Fibroblast of lung (primary cell): ENCODE measurements around the gene LTB. TPM values are rescaled to one million over a fixed set of nuclear protein-coding genes. Genes with fewer than 3 reads are reported as not detected.

Experiments
- DNase-seq, 2 donors: peaks; one replicate each; pipeline versions ENCODE4 v3.0.0 to v3.0.0-alpha.2; 2010; ENCODE audit warnings: low read depth in 2 of 2
- H2AFZ ChIP-seq: 2 replicates; pipeline ENCODE4 v1.5.1; 2012; ENCODE audit warnings: low read length, control low read depth, inconsistent platforms
- H3K27ac ChIP-seq: 2 replicates; pipeline ENCODE4 v1.5.1; 2011; ENCODE audit warnings: low read length, control low read depth; ENCODE audit not compliant: insufficient read depth
- H3K27me3 ChIP-seq: 2 replicates; pipeline ENCODE4 v1.5.1; 2011; ENCODE audit warnings: mild to moderate bottlenecking, low read length; ENCODE audit not compliant: control insufficient read depth, insufficient read depth
- H3K36me3 ChIP-seq: 2 replicates; pipeline ENCODE4 v1.5.1; 2011; ENCODE audit warnings: low read length; ENCODE audit not compliant: control insufficient read depth, insufficient read depth
- H3K4me1 ChIP-seq: 2 replicates; pipeline ENCODE4 v1.5.1; 2011; ENCODE audit warnings: low read length; ENCODE audit not compliant: control insufficient read depth, insufficient read depth; ENCODE audit errors: extremely low read depth
- H3K4me2 ChIP-seq: 2 replicates; pipeline ENCODE4 v1.5.1; 2011; ENCODE audit warnings: low read length, control low read depth; ENCODE audit not compliant: insufficient read depth; ENCODE audit errors: extremely low read depth
- H3K4me3 ChIP-seq, 4 experiments: fragments of 200-600 bp in 1 of 4; sonication (generic) in 1 of 4; replicated peaks in 1 of 4; 2 replicates each; pipeline ENCODE4 v1.5.1; 2011 to 2016; ENCODE audit warnings: low read length in 4 of 4, low read depth in 3 of 4, mild to moderate bottlenecking in 3 of 4, control low read depth in 2 of 4, inconsistent platforms in 1 of 4, mixed read lengths in 1 of 4; ENCODE audit not compliant: insufficient read depth in 1 of 4; ENCODE audit errors: control extremely low read depth in 1 of 4
- H3K79me2 ChIP-seq: 2 replicates; pipeline ENCODE4 v1.5.1; 2012; ENCODE audit warnings: mild to moderate bottlenecking, low read length, inconsistent platforms; ENCODE audit not compliant: control insufficient read depth, insufficient read depth
- H3K9ac ChIP-seq: 2 replicates; pipeline ENCODE4 v1.5.1; 2011; ENCODE audit warnings: mild to moderate bottlenecking, low read length, control low read depth; ENCODE audit not compliant: insufficient read depth
- H3K9me3 ChIP-seq: 2 replicates; pipeline ENCODE4 v1.5.1; 2012; ENCODE audit warnings: low read depth, low read length; ENCODE audit not compliant: control insufficient read depth, insufficient read depth
- H4K20me1 ChIP-seq: 2 replicates; pipeline ENCODE4 v1.5.1; 2011; ENCODE audit warnings: low read length; ENCODE audit not compliant: control insufficient read depth, insufficient read depth; ENCODE audit errors: extremely low read depth
- EZH2 ChIP-seq: IDR thresholded peaks from 2 replicates; pipeline ENCODE4 v1.5.1; 2012; ENCODE audit warnings: low read length, control low read depth, mild to moderate bottlenecking; ENCODE audit errors: missing control alignments
- polyA plus RNA-seq, 2 donors: library from polyadenylated mRNA; depleted of rRNA in 1 of 2; stranded (reverse) in 1 of 2; unstranded in 1 of 2; fragments of >200 nt; gene quantifications; 2 replicates each; pipeline ENCODE4 v1.2.1, GENCODE V29; 2011 to 2012; ENCODE audit warnings: missing spikeins in 1 of 2
- total RNA-seq: library from RNA; depleted of rRNA; stranded (reverse); fragments of >200 nt; gene quantifications from 2 replicates; pipeline ENCODE4 v1.2.1, GENCODE V29; 2014
- TF ChIP-seq, protein P1 (sequence below), 2 donors: IDR thresholded peaks in 1 of 2; conservative IDR thresholded peaks in 1 of 2; 1 replicate in 1 of 2; 2 replicates in 1 of 2; pipeline ENCODE4 v1.5.1; 2011 to 2012; ENCODE audit warnings: low read length in 2 of 2, control low read depth in 1 of 2, inconsistent platforms in 1 of 2, low read depth in 1 of 2, mild to moderate bottlenecking in 1 of 2

The LTB gene
- total and polyA plus RNA-seq, 2 donors (not counting 1 experiment from before 2014, with no cell fraction given) = not detected

DNA sequence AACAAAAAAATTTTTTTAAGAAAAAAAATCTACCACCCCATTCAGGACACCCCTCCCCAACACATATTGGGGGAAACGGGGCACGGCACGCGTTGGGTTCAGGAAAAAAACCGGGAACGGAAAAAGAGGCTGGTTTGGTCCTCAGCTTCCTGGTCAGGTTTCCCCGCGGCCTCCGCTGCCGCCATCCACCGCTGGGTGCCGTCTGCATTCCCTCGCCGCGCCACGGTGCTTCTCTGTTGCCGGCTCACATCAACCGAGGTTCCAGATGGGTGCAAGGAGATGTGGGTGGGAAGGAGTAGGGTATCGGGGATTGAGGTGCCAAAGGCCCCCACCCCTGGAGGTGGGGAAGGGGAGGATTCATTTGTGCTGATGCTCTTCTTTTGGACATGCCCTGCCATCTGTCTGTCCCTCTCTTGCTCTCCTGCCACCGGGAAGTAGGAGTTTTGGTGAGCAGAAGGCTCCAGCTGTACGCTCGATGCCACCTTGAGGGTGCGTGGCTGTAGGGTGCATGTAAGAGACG is 47.6 kb downstream of the LTB start:
- Histone ChIP-seq H3K79me2 (peaks cover 46% of the 10 kb centered on the region), H3K9me3 (no peaks in the 10 kb centered on the region), H3K4me3 (no peak overlapping the region), H3K4me2 (no peak overlapping the region), H3K27me3 (no peaks in the 10 kb centered on the region), H2AFZ (no peak overlapping the region), H3K27ac (no peak overlapping the region), H3K36me3 (peaks cover 48% of the 10 kb centered on the region), H3K9ac (no peak overlapping the region), H4K20me1 (peaks cover 1% of the 10 kb centered on the region), H3K4me1 (peaks cover 6% of the 10 kb centered on the region)
- no peak for DNase-seq
- TF ChIP-seq, protein P1, sequence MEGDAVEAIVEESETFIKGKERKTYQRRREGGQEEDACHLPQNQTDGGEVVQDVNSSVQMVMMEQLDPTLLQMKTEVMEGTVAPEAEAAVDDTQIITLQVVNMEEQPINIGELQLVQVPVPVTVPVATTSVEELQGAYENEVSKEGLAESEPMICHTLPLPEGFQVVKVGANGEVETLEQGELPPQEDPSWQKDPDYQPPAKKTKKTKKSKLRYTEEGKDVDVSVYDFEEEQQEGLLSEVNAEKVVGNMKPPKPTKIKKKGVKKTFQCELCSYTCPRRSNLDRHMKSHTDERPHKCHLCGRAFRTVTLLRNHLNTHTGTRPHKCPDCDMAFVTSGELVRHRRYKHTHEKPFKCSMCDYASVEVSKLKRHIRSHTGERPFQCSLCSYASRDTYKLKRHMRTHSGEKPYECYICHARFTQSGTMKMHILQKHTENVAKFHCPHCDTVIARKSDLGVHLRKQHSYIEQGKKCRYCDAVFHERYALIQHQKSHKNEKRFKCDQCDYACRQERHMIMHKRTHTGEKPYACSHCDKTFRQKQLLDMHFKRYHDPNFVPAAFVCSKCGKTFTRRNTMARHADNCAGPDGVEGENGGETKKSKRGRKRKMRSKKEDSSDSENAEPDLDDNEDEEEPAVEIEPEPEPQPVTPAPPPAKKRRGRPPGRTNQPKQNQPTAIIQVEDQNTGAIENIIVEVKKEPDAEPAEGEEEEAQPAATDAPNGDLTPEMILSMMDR (conservative IDR thresholded peaks at IDR 0.05 in 1 of 2, IDR thresholded peaks at IDR 0.05 in 1 of 2; ENCODE audit: low read depth in 1 of 2, low read length in 2 of 2) = no peak
- no peak for TF ChIP-seq EZH2

DNA sequence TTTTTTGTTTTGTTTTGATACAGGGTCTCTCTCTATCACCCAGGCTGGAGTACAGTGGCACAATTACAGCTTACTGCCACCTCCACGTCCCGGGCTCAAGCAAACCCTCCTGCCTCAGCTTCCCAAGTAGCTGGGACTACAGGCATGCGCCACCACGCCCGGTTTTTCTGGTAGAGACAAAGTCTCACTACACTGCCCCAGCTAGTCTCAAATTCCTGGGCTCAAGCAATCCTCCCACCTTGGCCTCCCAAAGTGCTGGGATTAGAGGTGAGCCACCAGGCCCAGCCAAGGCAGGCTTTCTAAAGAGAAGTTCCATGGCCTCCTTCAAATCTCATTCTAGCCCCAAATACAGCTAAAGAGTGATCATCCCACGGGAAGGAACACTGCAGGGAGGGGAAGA is 48.2 kb downstream of the LTB start:
- peaks cover under 1% of the 10 kb centered on the region for H3K4me1 ChIP-seq
- peaks cover 46% of the 10 kb centered on the region for H3K36me3 ChIP-seq
- no peaks in the 10 kb centered on the region for H3K9me3 ChIP-seq
- no peak overlapping the region for H3K27ac ChIP-seq
- no peak overlapping the region for H3K4me3 ChIP-seq
- no peak overlapping the region for H3K9ac ChIP-seq
- H3K27me3 ChIP-seq = no peaks in the 10 kb centered on the region
- no peak overlapping the region for H2AFZ ChIP-seq
- DNase-seq = no peak
- peaks cover under 1% of the 10 kb centered on the region for H4K20me1 ChIP-seq
- no peak overlapping the region for H3K4me2 ChIP-seq
- peaks cover 40% of the 10 kb centered on the region for H3K79me2 ChIP-seq
- TF ChIP-seq, protein P1 (conservative IDR thresholded peaks at IDR 0.05 in 1 of 2, IDR thresholded peaks at IDR 0.05 in 1 of 2; ENCODE audit: low read depth in 1 of 2, low read length in 2 of 2) = no peak
- no peak for TF ChIP-seq EZH2

DNA sequence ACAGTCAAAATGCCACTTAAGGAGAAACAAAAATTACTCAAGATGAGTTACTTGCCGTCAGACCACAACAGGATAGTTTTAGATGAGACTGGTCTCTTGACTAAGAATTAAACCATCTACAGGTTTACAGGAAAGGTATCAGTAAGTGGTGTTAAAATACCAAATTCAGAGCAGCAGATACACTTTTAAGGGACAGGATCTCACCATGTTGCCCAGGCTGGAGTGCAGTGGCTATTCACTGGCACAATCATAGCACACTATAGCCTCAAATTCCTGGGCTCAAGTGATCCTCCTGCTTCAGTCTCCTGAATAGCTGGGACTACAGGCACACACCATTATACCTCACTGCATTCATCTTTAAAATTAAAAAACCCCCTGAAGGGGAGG is 48.8 kb downstream of the LTB start:
- H3K79me2 ChIP-seq = peaks cover 35% of the 10 kb centered on the region
- H3K36me3 ChIP-seq = peaks cover 43% of the 10 kb centered on the region
- no peak for TF ChIP-seq EZH2
- TF ChIP-seq, protein P1 (conservative IDR thresholded peaks at IDR 0.05 in 1 of 2, IDR thresholded peaks at IDR 0.05 in 1 of 2; ENCODE audit: low read depth in 1 of 2, low read length in 2 of 2) = no peak
- H3K9ac ChIP-seq = no peak overlapping the region
- H3K4me3 ChIP-seq = no peak overlapping the region
- no peaks in the 10 kb centered on the region for H3K27me3 ChIP-seq
- H3K27ac ChIP-seq = no peak overlapping the region
- no peaks in the 10 kb centered on the region for H3K9me3 ChIP-seq
- no peak for DNase-seq
- no peaks in the 10 kb centered on the region for H4K20me1 ChIP-seq
- no peak overlapping the region for H3K4me2 ChIP-seq
- no peak overlapping the region for H2AFZ ChIP-seq
- no peaks in the 10 kb centered on the region for H3K4me1 ChIP-seq
